ENCODE data around the gene VPS26C.
"Not testable (repeated sequence)": the region's sequence is repeated elsewhere in the genome, so short reads cannot be mapped to it uniquely, and the experiment has no call there.

Gene VPS26C

GRCh38 chr21:37267269-37268185 is at the start of gene VPS26C:
Gene VPS26C, minus strand, starts transcription at chr21:37267334. Its CDS starts 40 bp downstream, at chr21:37267294.
- DNase-seq, result peak; percentile 98

GRCh38 chr21:37316072-37316471 is 48.9 kb upstream of the VPS26C start:
- DNase-seq, result not testable (repeated sequence)

- no peak for DNase-seq
Measured at GRCh38 chr21:37300114-37300751, 33.1 kb upstream of the VPS26C start.

GRCh38 chr21:37297364-37297763 is 30.2 kb upstream of the VPS26C start:
- DNase-seq, result no peak

GRCh38 chr21:37294679-37295078 is 27.5 kb upstream of the VPS26C start:
- DNase-seq, result no peak

- DNase-seq, result no peak
Measured at GRCh38 chr21:37292941-37293340, 25.8 kb upstream of the VPS26C start.

- no peak for DNase-seq
Measured at GRCh38 chr21:37292041-37292440, 24.9 kb upstream of the VPS26C start.

- DNase-seq, result not testable (repeated sequence)
Measured at GRCh38 chr21:37283191-37283710, 16.1 kb upstream of the VPS26C start.

GRCh38 chr21:37282602-37283001 is 15.5 kb upstream of the VPS26C start:
- DNase-seq, result not testable (repeated sequence)

- peak; percentile 70 for DNase-seq
Measured at GRCh38 chr21:37281993-37282392, 14.9 kb upstream of the VPS26C start.

- DNase-seq, result no peak
Measured at GRCh38 chr21:37281579-37281978, 14.4 kb upstream of the VPS26C start.

GRCh38 chr21:37279271-37279670 is 12.1 kb upstream of the VPS26C start:
- DNase-seq, result not testable (repeated sequence)

- no peak for DNase-seq
Measured at GRCh38 chr21:37278199-37278598, 11.1 kb upstream of the VPS26C start.

- DNase-seq, result no peak
Measured at GRCh38 chr21:37276377-37276776, 9.2 kb upstream of the VPS26C start.

GRCh38 chr21:37273911-37274690 is 7.0 kb upstream of the VPS26C start:
- no peak for DNase-seq

GRCh38 chr21:37273440-37273839 is 6.3 kb upstream of the VPS26C start:
- no peak for DNase-seq

GRCh38 chr21:37272897-37273296 is 5.8 kb upstream of the VPS26C start:
- no peak for DNase-seq

GRCh38 chr21:37270576-37271365 is 3.6 kb upstream of the VPS26C start:
- DNase-seq, result no peak

GRCh38 chr21:37269481-37269880 is 2.3 kb upstream of the VPS26C start:
- DNase-seq, result no peak

GRCh38 chr21:37268186-37268503 is 1.0 kb upstream of the VPS26C start:
- DNase-seq, result no peak

GRCh38 chr21:37266515-37267221 is 466 bp downstream of the VPS26C start:
- DNase-seq, result peak; percentile 94

GRCh38 chr21:37264808-37265207 is 2.3 kb downstream of the VPS26C start:
- DNase-seq, result no peak

All from NCI-H510A (cell line).